GM18505 (cell line): Measurements from ENCODE around the gene RALGPS1.

Experiments
- ATAC-seq: cut with Tn5 transposase; IDR thresholded peaks from one replicate; pipeline ENCODE4 v1.9.1; 2021; ENCODE audit not compliant: unreplicated experiment
- POLR2A ChIP-seq: IDR thresholded peaks from 4 replicates; pipeline ENCODE4 v1.6.1; 2011; ENCODE audit warnings: borderline replicate concordance; ENCODE audit not compliant: insufficient read depth, insufficient read length; ENCODE audit errors: extremely low read depth

Gene RALGPS1

DNA sequence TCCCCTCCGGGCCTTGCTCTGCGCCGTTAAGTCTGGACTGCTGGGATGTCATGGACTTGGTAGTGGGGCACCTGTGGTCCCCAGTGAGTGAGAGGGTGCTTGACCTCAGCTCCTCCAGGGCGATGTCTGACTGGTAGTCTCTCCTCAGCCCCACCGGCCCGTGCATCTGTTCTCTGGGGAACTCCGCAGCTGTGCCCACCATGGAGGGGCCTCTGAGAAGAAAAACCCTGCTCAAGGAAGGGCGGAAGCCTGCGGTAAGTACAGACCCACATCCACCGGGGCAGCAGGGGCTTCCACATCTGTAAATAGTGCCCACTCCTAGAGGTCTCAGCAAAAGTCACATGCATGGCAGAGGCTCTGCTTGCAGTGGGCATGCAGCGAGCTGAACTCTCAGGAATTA is 297.4 kb downstream of the RALGPS1 start:
- ATAC-seq: no peak

GRCh38 chr9:127212453-127212852 is 297.9 kb downstream of the RALGPS1 start:
- no peak for ATAC-seq

More for the DNA sequence above, 297.4 kb downstream of the RALGPS1 start:
- no peak for TF ChIP-seq POLR2A

DNA sequence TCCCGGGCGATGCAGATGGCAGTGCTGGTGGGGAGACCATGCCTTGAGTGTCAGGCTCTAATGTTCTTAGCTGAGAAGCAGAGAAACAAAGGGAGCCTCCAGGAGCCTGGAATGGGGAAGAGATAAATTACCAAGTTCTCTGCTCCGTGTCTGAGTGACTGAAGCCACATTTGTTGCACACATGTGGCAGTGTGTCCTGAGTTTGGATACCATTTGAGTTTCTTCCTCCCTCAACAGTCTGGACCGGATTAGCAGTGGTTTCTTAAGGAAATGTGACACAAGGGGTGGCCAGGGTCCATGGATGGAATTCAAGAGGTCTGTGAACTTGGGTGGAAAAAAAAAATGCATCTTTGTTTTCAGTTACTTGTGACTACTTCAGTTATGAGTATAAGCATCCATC is 299.3 kb downstream of the RALGPS1 start:
- no peak for ATAC-seq
- no peak for TF ChIP-seq POLR2A

More at GRCh38 chr9:127212453-127212852, 297.9 kb downstream of the RALGPS1 start:
- TF ChIP-seq POLR2A: no peak

- ATAC-seq: no peak
Measured at GRCh38 chr9:127214421-127215267, 300.1 kb downstream of the RALGPS1 start.

GRCh38 chr9:127215268-127216209 is 301.0 kb downstream of the RALGPS1 start:
- ATAC-seq: no peak
- TF ChIP-seq POLR2A: no peak

More at GRCh38 chr9:127214421-127215267, 300.1 kb downstream of the RALGPS1 start:
- no peak for TF ChIP-seq POLR2A

- ATAC-seq: no peak
Measured at GRCh38 chr9:127216210-127216887, 301.8 kb downstream of the RALGPS1 start.

GRCh38 chr9:127216888-127217217 is 302.3 kb downstream of the RALGPS1 start:
- ATAC-seq: no peak
- TF ChIP-seq POLR2A: no peak

More at GRCh38 chr9:127216210-127216887, 301.8 kb downstream of the RALGPS1 start:
- TF ChIP-seq POLR2A: no peak

GRCh38 chr9:127218818-127219217 is 304.2 kb downstream of the RALGPS1 start:
- ATAC-seq: no peak
- TF ChIP-seq POLR2A: no peak

DNA sequence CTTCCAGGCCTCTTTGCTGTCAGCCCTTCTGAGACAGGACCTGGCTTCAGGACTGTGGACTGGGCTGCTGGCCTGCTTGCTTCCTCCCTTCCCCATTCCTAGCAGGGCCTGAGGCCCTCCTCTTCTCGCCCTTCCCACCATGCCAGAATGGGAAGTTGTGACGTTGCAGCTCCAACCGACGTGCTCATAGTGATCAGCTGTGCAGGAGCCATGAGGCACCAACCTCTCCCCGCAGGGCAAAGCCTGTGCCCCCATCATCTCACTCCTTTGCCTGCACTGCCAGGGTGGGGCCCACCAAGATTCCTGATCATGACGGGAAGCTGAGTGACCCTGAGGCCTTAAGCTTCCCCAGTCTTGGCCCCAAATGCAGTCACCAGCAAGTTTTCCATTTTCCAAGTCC is 304.9 kb downstream of the RALGPS1 start:
- no peak for TF ChIP-seq POLR2A
- no peak for ATAC-seq

DNA sequence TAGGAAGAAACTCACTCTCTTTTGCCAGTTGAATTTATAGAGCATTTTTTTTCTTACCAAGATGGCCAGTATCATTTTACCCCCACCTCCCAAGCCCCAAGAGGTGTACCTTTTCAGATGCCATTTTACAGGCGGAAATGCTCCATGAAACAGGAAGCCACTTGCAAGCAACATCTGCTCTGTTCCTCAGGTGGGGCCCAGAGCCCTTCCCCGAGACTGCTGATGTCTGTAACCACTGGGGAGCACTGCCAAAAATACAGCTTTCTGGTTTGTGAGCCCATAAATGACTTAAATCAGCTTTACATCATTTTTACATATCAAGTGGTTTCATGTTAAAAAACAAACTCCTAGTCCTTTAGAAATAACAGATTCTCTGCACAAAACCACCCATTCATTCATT is 307.1 kb downstream of the RALGPS1 start:
- no peak for ATAC-seq
- no peak for TF ChIP-seq POLR2A

GRCh38 chr9:127222388-127223095 is 308.0 kb downstream of the RALGPS1 start:
- no peak for ATAC-seq
- no peak for TF ChIP-seq POLR2A

DNA sequence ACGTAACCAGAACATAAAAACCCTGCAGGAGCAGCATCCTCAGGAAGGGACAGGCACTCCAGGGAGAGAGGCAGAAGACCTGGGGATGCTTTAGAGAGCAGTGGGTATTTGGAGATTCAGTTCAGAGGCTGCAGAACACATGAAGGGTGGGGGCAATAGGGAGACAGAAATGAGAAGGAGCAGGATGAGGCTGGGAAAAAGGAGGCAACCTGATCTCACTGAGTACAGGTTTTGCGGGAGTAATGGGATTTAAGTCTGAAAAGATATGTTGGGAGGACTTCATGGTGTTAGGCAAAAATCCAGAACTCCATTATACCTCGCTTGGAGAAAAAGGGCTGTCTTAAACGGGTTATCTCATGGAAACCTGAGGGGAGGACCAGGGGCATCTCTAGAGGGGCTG is 308.7 kb downstream of the RALGPS1 start:
- ATAC-seq: no peak
- TF ChIP-seq POLR2A: no peak
